Body of pancreas (tissue), 4 donors: ENCODE data around the gene LDLRAD4.

Source experiments
- CTCF ChIP-seq, 7 experiments: fragments of 450-650 bp in 4 of 7; fragments of 200-600 bp in 3 of 7; sonication (generic) in 3 of 7; IDR thresholded peaks; one replicate each; pipeline ENCODE4 v1.5.1; 2016 to 2019; ENCODE audit warnings: antibody characterized with exemption in 7 of 7
- POLR2A ChIP-seq, 3 donors: fragments of 450-650 bp; IDR thresholded peaks; one replicate each; pipeline ENCODE4 v1.6.1; 2016; ENCODE audit warnings: antibody characterized with exemption in 3 of 3, mild to moderate bottlenecking in 2 of 3

GRCh38 chr18:13292736-13293135 lies 74.2 kb downstream of the LDLRAD4 start:
- TF ChIP-seq CTCF (IDR thresholded peaks at IDR 0.05), result no peak
- TF ChIP-seq POLR2A (IDR thresholded peaks at IDR 0.05), result no peak
